Effector CD8-positive, alpha-beta T cell (primary cell): Measurements from ENCODE around the gene PSORS1C1.
"Not testable (repeated sequence)": the region's sequence is repeated elsewhere in the genome, so short reads cannot be mapped to it uniquely, and the experiment has no call there.

Experiments used
- DNase-seq: peaks from one replicate; lab custom pipeline; 2025; lab: John Stamatoyannopoulos, UW

Gene PSORS1C1

GRCh38 chr6:31178143-31179041, 63.8 kb downstream of the PSORS1C1 start:
- DNase-seq: no peak

GRCh38 chr6:31179042-31179386, 64.4 kb downstream of the PSORS1C1 start:
- DNase-seq: no peak

GRCh38 chr6:31179896-31180295, 65.3 kb downstream of the PSORS1C1 start:
- DNase-seq: no peak

- DNase-seq: peak; percentile 57
Measured at GRCh38 chr6:31180500-31180899, 65.9 kb downstream of the PSORS1C1 start.

- not testable (repeated sequence) for DNase-seq
Measured at GRCh38 chr6:31183287-31183686, 68.7 kb downstream of the PSORS1C1 start.

GRCh38 chr6:31183859-31184258, 69.3 kb downstream of the PSORS1C1 start:
- DNase-seq: not testable (repeated sequence)

- not testable (repeated sequence) for DNase-seq
Measured at GRCh38 chr6:31185695-31186051, 71.1 kb downstream of the PSORS1C1 start.

GRCh38 chr6:31186052-31186734, 71.6 kb downstream of the PSORS1C1 start:
- no peak for DNase-seq

GRCh38 chr6:31187780-31188194, 73.2 kb downstream of the PSORS1C1 start:
- DNase-seq: no peak

- not testable (repeated sequence) for DNase-seq
Measured at GRCh38 chr6:31189223-31189622, 74.6 kb downstream of the PSORS1C1 start.
